ENCODE measurements around the gene GAS2L1.
A peak's percentile ranks its signal among the peaks of the same experiment; 100 is the strongest.

The GAS2L1 gene

GRCh38 chr22:29328566-29329500 lies 22.4 kb downstream of the GAS2L1 start:
- no peak for DNase-seq

GRCh38 chr22:29329581-29329980 lies 23.1 kb downstream of the GAS2L1 start:
- no peak for DNase-seq

GRCh38 chr22:29330291-29330690 lies 23.8 kb downstream of the GAS2L1 start:
- no peak for DNase-seq

- peak; percentile 76 for DNase-seq
Observed at GRCh38 chr22:29330753-29331152, 24.3 kb downstream of the GAS2L1 start.

GRCh38 chr22:29331213-29331612 lies 24.8 kb downstream of the GAS2L1 start:
- no peak for DNase-seq

GRCh38 chr22:29331658-29332300 lies 25.3 kb downstream of the GAS2L1 start:
- DNase-seq = no peak

- DNase-seq = no peak
Observed at GRCh38 chr22:29332886-29333496, 26.5 kb downstream of the GAS2L1 start.

GRCh38 chr22:29334148-29334547 lies 27.7 kb downstream of the GAS2L1 start:
- DNase-seq = no peak

GRCh38 chr22:29334696-29335344 lies 28.4 kb downstream of the GAS2L1 start:
- no peak for DNase-seq

GRCh38 chr22:29335656-29336055 lies 29.2 kb downstream of the GAS2L1 start:
- no peak for DNase-seq

- no peak for DNase-seq
Observed at GRCh38 chr22:29336751-29337490, 30.5 kb downstream of the GAS2L1 start.

- no peak for DNase-seq
Observed at GRCh38 chr22:29337631-29338284, 31.3 kb downstream of the GAS2L1 start.

- DNase-seq = no peak
Observed at GRCh38 chr22:29338398-29338797, 31.9 kb downstream of the GAS2L1 start.

GRCh38 chr22:29339381-29340235 lies 33.2 kb downstream of the GAS2L1 start:
- no peak for DNase-seq

GRCh38 chr22:29340566-29340965 lies 34.1 kb downstream of the GAS2L1 start:
- no peak for DNase-seq

- DNase-seq = no peak
Observed at GRCh38 chr22:29341056-29341848, 34.8 kb downstream of the GAS2L1 start.

- no peak for DNase-seq
Observed at GRCh38 chr22:29341849-29342127, 35.3 kb downstream of the GAS2L1 start.

- DNase-seq = no peak
Observed at GRCh38 chr22:29342177-29342576, 35.7 kb downstream of the GAS2L1 start.

- no peak for DNase-seq
Observed at GRCh38 chr22:29342577-29343312, 36.3 kb downstream of the GAS2L1 start.
